ENCODE data around the gene GOLGB1.

GOLGB1 gene

DNA sequence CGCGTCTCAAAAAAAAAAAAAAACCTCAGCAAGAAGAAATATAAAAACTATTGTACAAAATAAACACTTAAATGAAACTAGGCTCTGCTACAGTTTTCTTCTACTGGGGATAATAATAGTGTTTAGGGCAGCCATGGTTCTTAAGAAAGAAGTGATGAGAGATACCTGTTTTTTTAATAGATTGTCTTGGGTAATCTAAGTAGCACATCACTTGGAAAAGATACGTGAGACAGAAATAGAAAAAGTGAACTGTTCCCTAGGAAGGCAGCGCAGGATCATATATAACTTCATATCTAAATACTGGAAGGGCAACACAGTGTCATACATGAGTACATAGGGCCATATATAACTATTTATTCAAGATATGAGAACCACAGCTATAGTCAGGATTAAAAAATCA lies 11.9 kb downstream of the GOLGB1 start:
- Histone ChIP-seq H3K9ac (ENCODE audit: low read depth, low read length) (no peak overlapping the region), H3K27me3 (ENCODE audit: control insufficient read depth, insufficient read depth, low read length) (no peaks in the 10 kb centered on the region), H3K4me1 (ENCODE audit: control insufficient read depth, insufficient read depth, low read length) (peaks cover 4% of the 10 kb centered on the region), H3K4me2 (ENCODE audit: low read length) (no peak overlapping the region), H3K9me3 (replicated peaks; ENCODE audit: low read length) (no peaks in the 10 kb centered on the region), H3K36me3 (ENCODE audit: insufficient read depth, low read length) (no peaks in the 10 kb centered on the region), H3K4me3 (ENCODE audit: low read length) (no peak overlapping the region)

- H3K9ac ChIP-seq (ENCODE audit: low read depth, low read length): no peak overlapping the region
- no peaks in the 10 kb centered on the region for H3K27me3 ChIP-seq (ENCODE audit: control insufficient read depth, insufficient read depth, low read length)
- H3K4me1 ChIP-seq (ENCODE audit: control insufficient read depth, insufficient read depth, low read length): peaks cover 4% of the 10 kb centered on the region
- H3K9me3 ChIP-seq (replicated peaks; ENCODE audit: low read length): no peaks in the 10 kb centered on the region
- no peak overlapping the region for H3K4me2 ChIP-seq (ENCODE audit: low read length)
- H3K4me3 ChIP-seq (ENCODE audit: low read length): no peak overlapping the region
- no peaks in the 10 kb centered on the region for H3K36me3 ChIP-seq (ENCODE audit: insufficient read depth, low read length)
Observed at GRCh38 chr3:121736112-121736511, 13.4 kb downstream of the GOLGB1 start.

DNA sequence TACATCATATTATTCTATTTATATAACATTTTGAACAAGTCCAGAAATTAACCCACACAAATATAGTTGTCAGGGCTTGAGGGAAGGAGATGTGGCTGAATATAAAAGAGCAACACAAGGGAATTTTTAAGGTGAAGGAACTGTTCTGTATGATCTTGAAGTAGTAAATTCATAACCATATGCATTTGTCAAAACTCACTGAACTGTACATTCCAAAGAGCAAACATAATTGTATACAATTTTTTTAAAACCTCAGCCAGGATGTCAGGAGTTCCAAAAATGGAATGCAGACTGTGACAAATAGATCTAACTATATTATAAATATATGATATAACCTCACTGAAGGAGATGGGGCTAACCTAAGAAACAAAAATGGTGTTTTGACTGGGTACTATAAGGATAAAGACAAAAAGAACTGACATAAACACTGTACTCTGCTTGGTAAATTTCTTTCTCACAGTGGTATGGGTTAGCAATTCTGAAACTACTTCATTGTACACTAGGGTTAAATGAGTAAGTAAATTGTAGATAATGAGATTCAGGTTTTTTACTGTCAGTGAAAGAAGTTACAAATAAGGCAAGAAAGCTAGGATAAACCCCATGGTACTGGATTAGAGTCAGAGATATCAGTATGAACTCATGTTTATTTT lies 14.4 kb downstream of the GOLGB1 start:
- H3K4me3 ChIP-seq (ENCODE audit: low read length): no peak overlapping the region
- H3K4me2 ChIP-seq (ENCODE audit: low read length): no peak overlapping the region
- peaks cover 6% of the 10 kb centered on the region for H3K4me1 ChIP-seq (ENCODE audit: control insufficient read depth, insufficient read depth, low read length)
- H3K27me3 ChIP-seq (ENCODE audit: control insufficient read depth, insufficient read depth, low read length): no peaks in the 10 kb centered on the region
- no peak overlapping the region for H3K9ac ChIP-seq (ENCODE audit: low read depth, low read length)
- no peaks in the 10 kb centered on the region for H3K36me3 ChIP-seq (ENCODE audit: insufficient read depth, low read length)
- no peaks in the 10 kb centered on the region for H3K9me3 ChIP-seq (replicated peaks; ENCODE audit: low read length)

DNA sequence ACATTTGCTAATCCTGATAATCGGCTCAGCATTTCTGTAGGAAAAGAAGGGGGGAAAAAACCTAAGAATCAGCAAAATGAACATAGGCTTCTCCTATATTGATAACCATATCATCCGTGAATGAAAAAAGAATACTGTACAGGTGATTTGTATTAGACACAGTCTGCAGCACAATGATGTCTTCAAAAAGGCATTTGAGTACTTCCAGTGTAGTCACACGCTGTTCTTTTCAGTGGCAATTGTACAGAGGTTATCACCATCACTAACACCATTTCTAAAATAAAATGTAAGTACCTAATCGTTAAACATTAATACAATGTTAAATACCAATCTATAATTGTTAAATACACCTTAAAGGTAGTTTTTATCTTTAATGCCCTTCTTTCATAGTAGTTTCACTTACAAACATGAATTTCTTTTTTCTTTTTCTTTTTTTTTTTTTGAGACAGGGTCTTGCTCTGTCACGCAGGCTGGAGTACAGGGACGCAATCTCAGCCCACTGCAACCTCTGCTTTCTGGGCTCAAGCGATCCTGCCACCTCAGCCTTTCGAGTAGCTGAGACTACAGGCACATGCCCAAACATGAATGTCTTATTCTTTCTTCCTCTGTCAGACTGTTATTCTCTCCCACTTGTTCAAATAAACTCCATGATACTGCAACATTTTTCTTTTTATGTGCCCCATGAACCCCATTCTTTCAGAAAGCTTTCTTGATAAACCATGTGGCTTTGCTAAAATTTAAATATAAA lies 18.4 kb downstream of the GOLGB1 start:
- Histone ChIP-seq H3K27me3 (ENCODE audit: control insufficient read depth, insufficient read depth, low read length) (no peaks in the 10 kb centered on the region), H3K9ac (ENCODE audit: low read depth, low read length) (no peak overlapping the region)

GRCh38 chr3:121724130-121724529 lies 25.4 kb downstream of the GOLGB1 start:
- Histone ChIP-seq H3K9me3 (replicated peaks; ENCODE audit: low read length) (no peaks in the 10 kb centered on the region), H3K4me3 (ENCODE audit: low read length) (no peak overlapping the region), H3K36me3 (ENCODE audit: insufficient read depth, low read length) (peaks cover 73% of the 10 kb centered on the region), H3K27me3 (ENCODE audit: control insufficient read depth, insufficient read depth, low read length) (no peaks in the 10 kb centered on the region), H3K4me1 (ENCODE audit: control insufficient read depth, insufficient read depth, low read length) (no peaks in the 10 kb centered on the region), H3K9ac (ENCODE audit: low read depth, low read length) (no peak overlapping the region), H3K4me2 (ENCODE audit: low read length) (no peak overlapping the region)

More for the DNA sequence above, 18.4 kb downstream of the GOLGB1 start:
- Histone ChIP-seq H3K9me3 (replicated peaks; ENCODE audit: low read length) (no peaks in the 10 kb centered on the region), H3K4me2 (ENCODE audit: low read length) (peak overlapping the region; percentile 23), H3K36me3 (ENCODE audit: insufficient read depth, low read length) (peaks cover 18% of the 10 kb centered on the region), H3K4me1 (ENCODE audit: control insufficient read depth, insufficient read depth, low read length) (peaks cover 3% of the 10 kb centered on the region), H3K4me3 (ENCODE audit: low read length) (no peak overlapping the region)

DNA sequence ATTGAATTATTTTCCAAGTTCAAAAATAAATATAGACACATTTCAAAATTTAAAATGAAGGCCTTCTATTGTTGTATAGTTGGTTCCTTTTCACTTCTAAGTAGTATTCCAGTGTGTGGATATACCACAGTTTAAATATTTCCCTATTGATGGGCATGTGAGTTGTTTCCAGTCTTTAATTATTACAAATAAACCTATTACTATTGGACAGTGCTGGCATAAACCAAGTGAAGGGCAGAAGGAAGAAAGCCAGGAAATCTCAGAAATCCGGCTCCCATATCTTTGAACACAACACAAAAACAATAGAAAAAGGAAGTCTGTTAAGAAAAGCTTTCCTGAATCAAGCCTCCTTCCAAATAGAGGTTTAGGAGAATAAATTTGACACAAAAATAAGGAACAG lies 26.1 kb downstream of the GOLGB1 start:
- H3K4me2 ChIP-seq (ENCODE audit: low read length): no peak overlapping the region
- H3K36me3 ChIP-seq (ENCODE audit: insufficient read depth, low read length): peaks cover 70% of the 10 kb centered on the region
- no peak overlapping the region for H3K4me3 ChIP-seq (ENCODE audit: low read length)
- no peak overlapping the region for H3K9ac ChIP-seq (ENCODE audit: low read depth, low read length)
- H3K9me3 ChIP-seq (replicated peaks; ENCODE audit: low read length): no peaks in the 10 kb centered on the region
- no peaks in the 10 kb centered on the region for H3K4me1 ChIP-seq (ENCODE audit: control insufficient read depth, insufficient read depth, low read length)
- no peaks in the 10 kb centered on the region for H3K27me3 ChIP-seq (ENCODE audit: control insufficient read depth, insufficient read depth, low read length)

DNA sequence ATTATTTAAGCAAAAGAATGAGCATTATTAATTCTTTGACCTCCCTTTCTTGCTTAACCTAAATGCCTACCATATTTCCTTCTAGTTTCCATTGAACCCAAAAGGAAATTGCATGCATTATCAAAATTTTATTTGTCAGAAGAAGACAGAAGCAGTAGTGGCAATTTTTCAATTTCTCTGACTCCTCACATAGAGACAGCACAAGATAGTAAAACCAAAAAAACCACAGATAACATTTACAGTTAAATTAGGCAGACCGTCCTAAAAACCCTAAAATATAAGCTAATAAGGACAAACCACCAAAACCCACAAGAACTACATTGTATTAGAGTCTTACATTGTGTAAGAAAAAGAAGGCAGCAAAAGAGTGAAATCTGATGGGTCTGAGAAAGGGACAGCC lies 27.1 kb downstream of the GOLGB1 start:
- Histone ChIP-seq H3K9me3 (replicated peaks; ENCODE audit: low read length) (no peaks in the 10 kb centered on the region), H3K9ac (ENCODE audit: low read depth, low read length) (no peak overlapping the region), H3K4me1 (ENCODE audit: control insufficient read depth, insufficient read depth, low read length) (no peaks in the 10 kb centered on the region), H3K4me3 (ENCODE audit: low read length) (no peak overlapping the region), H3K36me3 (ENCODE audit: insufficient read depth, low read length) (peaks cover 74% of the 10 kb centered on the region), H3K27me3 (ENCODE audit: control insufficient read depth, insufficient read depth, low read length) (no peaks in the 10 kb centered on the region), H3K4me2 (ENCODE audit: low read length) (no peak overlapping the region)

DNA sequence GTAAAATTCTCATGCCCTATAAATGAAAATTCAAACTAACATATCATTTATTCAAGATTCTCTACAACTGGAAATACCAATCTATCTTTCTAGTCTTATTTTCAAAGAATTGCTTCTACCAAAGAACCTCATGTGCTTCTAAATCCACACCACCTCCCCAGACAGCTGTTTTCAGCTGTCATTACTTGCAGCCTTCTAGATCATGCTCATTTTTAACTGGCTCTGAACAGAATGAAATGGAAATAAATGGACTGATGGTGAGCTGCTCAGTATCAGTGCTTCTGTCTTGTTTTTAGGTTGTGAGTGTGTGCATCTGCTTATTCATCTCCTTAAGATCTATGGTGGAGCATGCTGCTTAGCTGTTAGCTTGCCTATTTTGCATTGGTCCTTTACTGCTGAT lies 29.4 kb downstream of the GOLGB1 start:
- Histone ChIP-seq H3K36me3 (ENCODE audit: insufficient read depth, low read length) (peaks cover 76% of the 10 kb centered on the region), H3K27me3 (ENCODE audit: control insufficient read depth, insufficient read depth, low read length) (no peaks in the 10 kb centered on the region), H3K9ac (ENCODE audit: low read depth, low read length) (no peak overlapping the region), H3K4me3 (ENCODE audit: low read length) (no peak overlapping the region), H3K4me1 (ENCODE audit: control insufficient read depth, insufficient read depth, low read length) (no peaks in the 10 kb centered on the region), H3K9me3 (replicated peaks; ENCODE audit: low read length) (no peaks in the 10 kb centered on the region), H3K4me2 (ENCODE audit: low read length) (no peak overlapping the region)

DNA sequence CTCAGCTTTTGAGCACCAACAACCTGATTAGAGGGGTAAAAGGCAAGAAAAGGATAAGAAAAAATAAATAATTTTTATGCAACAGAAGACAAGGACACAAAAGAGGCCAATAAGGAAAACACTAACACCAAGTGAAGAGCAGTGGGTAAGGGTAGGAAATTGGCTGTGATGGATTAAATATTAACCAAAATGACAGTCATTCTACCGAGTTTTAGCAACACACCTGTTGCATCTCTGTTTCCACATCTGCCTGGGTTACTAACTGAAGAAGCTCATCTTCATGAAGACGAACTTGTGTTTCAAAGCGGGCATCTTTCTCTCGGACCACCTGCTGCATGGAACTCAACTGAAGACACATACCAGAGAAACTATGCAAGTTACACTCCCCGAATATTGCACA lies 30.1 kb downstream of the GOLGB1 start:
- Histone ChIP-seq H3K9me3 (replicated peaks; ENCODE audit: low read length) (no peaks in the 10 kb centered on the region), H3K9ac (ENCODE audit: low read depth, low read length) (no peak overlapping the region), H3K4me1 (ENCODE audit: control insufficient read depth, insufficient read depth, low read length) (no peaks in the 10 kb centered on the region), H3K27me3 (ENCODE audit: control insufficient read depth, insufficient read depth, low read length) (no peaks in the 10 kb centered on the region), H3K4me2 (ENCODE audit: low read length) (no peak overlapping the region), H3K36me3 (ENCODE audit: insufficient read depth, low read length) (peaks cover 75% of the 10 kb centered on the region), H3K4me3 (ENCODE audit: low read length) (no peak overlapping the region)

DNA sequence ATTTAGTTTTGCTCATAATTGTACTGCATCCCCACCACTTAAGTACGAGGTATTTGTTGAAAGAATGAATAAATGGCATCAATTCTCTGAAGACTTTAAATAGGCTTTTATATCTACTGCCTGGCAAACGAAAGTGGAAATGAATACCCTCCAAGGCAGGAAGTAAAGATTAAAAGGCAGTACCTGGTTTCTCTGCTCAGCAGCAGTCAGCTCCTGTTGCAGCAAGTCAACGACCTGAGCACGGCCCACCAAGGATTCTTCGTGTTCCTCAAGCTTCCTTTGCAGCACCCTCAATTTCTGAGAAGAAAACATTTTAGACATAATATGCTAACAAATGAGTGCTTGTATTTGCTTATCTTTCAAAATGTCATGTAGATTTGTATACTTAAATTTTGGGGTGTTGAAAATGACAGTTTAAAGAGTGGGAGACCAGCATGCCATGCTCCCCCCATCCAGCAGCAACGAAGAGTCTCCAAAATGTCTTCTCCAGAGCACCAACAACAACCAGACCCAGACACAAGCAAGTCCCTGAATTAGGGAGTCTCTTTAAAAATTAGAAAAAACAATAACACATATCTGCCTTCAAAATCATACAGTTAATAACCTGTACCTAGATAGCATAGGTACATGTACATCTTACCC lies 31.2 kb downstream of the GOLGB1 start:
- H3K4me2 ChIP-seq (ENCODE audit: low read length): no peak overlapping the region
- no peaks in the 10 kb centered on the region for H3K9me3 ChIP-seq (replicated peaks; ENCODE audit: low read length)
- no peak overlapping the region for H3K9ac ChIP-seq (ENCODE audit: low read depth, low read length)
- H3K4me1 ChIP-seq (ENCODE audit: control insufficient read depth, insufficient read depth, low read length): no peaks in the 10 kb centered on the region
- no peak overlapping the region for H3K4me3 ChIP-seq (ENCODE audit: low read length)
- peaks cover 73% of the 10 kb centered on the region for H3K36me3 ChIP-seq (ENCODE audit: insufficient read depth, low read length)
- no peaks in the 10 kb centered on the region for H3K27me3 ChIP-seq (ENCODE audit: control insufficient read depth, insufficient read depth, low read length)

- peaks cover 27% of the 10 kb centered on the region for H3K36me3 ChIP-seq (ENCODE audit: insufficient read depth, low read length)
Observed at GRCh38 chr3:121710347-121710746, 39.2 kb downstream of the GOLGB1 start.

More at GRCh38 chr3:121710347-121710746, 39.2 kb downstream of the GOLGB1 start:
- Histone ChIP-seq H3K27me3 (ENCODE audit: control insufficient read depth, insufficient read depth, low read length) (no peaks in the 10 kb centered on the region), H3K4me3 (ENCODE audit: low read length) (no peak overlapping the region), H3K4me1 (ENCODE audit: control insufficient read depth, insufficient read depth, low read length) (no peaks in the 10 kb centered on the region), H3K9me3 (replicated peaks; ENCODE audit: low read length) (no peaks in the 10 kb centered on the region), H3K9ac (ENCODE audit: low read depth, low read length) (no peak overlapping the region), H3K4me2 (ENCODE audit: low read length) (no peak overlapping the region)

Data from skeletal muscle satellite cell (primary cell).